Measurements from ENCODE around the gene OR2S2.
"Not testable (repeated sequence)": the region's sequence is repeated elsewhere in the genome, so short reads cannot be mapped to it uniquely, and the experiment has no call there.

OR2S2 gene

GRCh38 chr9:35940458-35941407 is 17.2 kb downstream of the OR2S2 start:
- no peaks in the 10 kb centered on the region for H3K36me3 ChIP-seq (ENCODE audit: control insufficient read depth, low read depth, low read length)
- H3K4me3 ChIP-seq (ENCODE audit: low read length) = no peak overlapping the region
- no peaks in the 10 kb centered on the region for H3K4me1 ChIP-seq (ENCODE audit: control insufficient read depth, low read depth, low read length)
- peaks cover 63% of the 10 kb centered on the region for H3K27me3 ChIP-seq (ENCODE audit: control insufficient read depth, insufficient read depth, low read length)
- no peaks in the 10 kb centered on the region for H3K9me3 ChIP-seq (ENCODE audit: control insufficient read depth, low read depth, low read length)
- H3K9ac ChIP-seq (ENCODE audit: low read length) = no peak overlapping the region
- H3K27ac ChIP-seq (ENCODE audit: low read length) = no peak overlapping the region

GRCh38 chr9:35939679-35940250 is 18.2 kb downstream of the OR2S2 start:
- H3K36me3 ChIP-seq (ENCODE audit: control insufficient read depth, low read depth, low read length) = no peaks in the 10 kb centered on the region
- H3K9ac ChIP-seq (ENCODE audit: low read length) = no peak overlapping the region
- H3K27me3 ChIP-seq (ENCODE audit: control insufficient read depth, insufficient read depth, low read length) = peaks cover 57% of the 10 kb centered on the region
- H3K4me1 ChIP-seq (ENCODE audit: control insufficient read depth, low read depth, low read length) = no peaks in the 10 kb centered on the region
- H3K4me3 ChIP-seq (ENCODE audit: low read length) = no peak overlapping the region
- no peak overlapping the region for H3K27ac ChIP-seq (ENCODE audit: low read length)
- H3K9me3 ChIP-seq (ENCODE audit: control insufficient read depth, low read depth, low read length) = no peaks in the 10 kb centered on the region

GRCh38 chr9:35938474-35939356 is 19.2 kb downstream of the OR2S2 start:
- Histone ChIP-seq H3K9me3 (ENCODE audit: control insufficient read depth, low read depth, low read length) (no peaks in the 10 kb centered on the region), H3K27ac (ENCODE audit: low read length) (no peak overlapping the region), H3K27me3 (ENCODE audit: control insufficient read depth, insufficient read depth, low read length) (peaks cover 47% of the 10 kb centered on the region), H3K4me1 (ENCODE audit: control insufficient read depth, low read depth, low read length) (no peaks in the 10 kb centered on the region), H3K36me3 (ENCODE audit: control insufficient read depth, low read depth, low read length) (no peaks in the 10 kb centered on the region), H3K9ac (ENCODE audit: low read length) (no peak overlapping the region), H3K4me3 (ENCODE audit: low read length) (no peak overlapping the region)

GRCh38 chr9:35937227-35937626 is 20.7 kb downstream of the OR2S2 start:
- H3K9me3 ChIP-seq (ENCODE audit: control insufficient read depth, low read depth, low read length) = no peaks in the 10 kb centered on the region
- peaks cover 32% of the 10 kb centered on the region for H3K27me3 ChIP-seq (ENCODE audit: control insufficient read depth, insufficient read depth, low read length)
- H3K36me3 ChIP-seq (ENCODE audit: control insufficient read depth, low read depth, low read length) = no peaks in the 10 kb centered on the region
- no peak overlapping the region for H3K9ac ChIP-seq (ENCODE audit: low read length)
- H3K4me3 ChIP-seq (ENCODE audit: low read length) = no peak overlapping the region
- no peaks in the 10 kb centered on the region for H3K4me1 ChIP-seq (ENCODE audit: control insufficient read depth, low read depth, low read length)
- no peak overlapping the region for H3K27ac ChIP-seq (ENCODE audit: low read length)

- H3K36me3 ChIP-seq (ENCODE audit: control insufficient read depth, low read depth, low read length) = no peaks in the 10 kb centered on the region
- H3K27ac ChIP-seq (ENCODE audit: low read length) = no peak overlapping the region
- no peak overlapping the region for H3K9ac ChIP-seq (ENCODE audit: low read length)
- peaks cover 19% of the 10 kb centered on the region for H3K27me3 ChIP-seq (ENCODE audit: control insufficient read depth, insufficient read depth, low read length)
- H3K4me1 ChIP-seq (ENCODE audit: control insufficient read depth, low read depth, low read length) = no peaks in the 10 kb centered on the region
- H3K9me3 ChIP-seq (ENCODE audit: control insufficient read depth, low read depth, low read length) = no peaks in the 10 kb centered on the region
- H3K4me3 ChIP-seq (ENCODE audit: low read length) = no peak overlapping the region
Measured at GRCh38 chr9:35935755-35936509, 22.0 kb downstream of the OR2S2 start.

GRCh38 chr9:35935261-35935660 is 22.7 kb downstream of the OR2S2 start:
- no peak overlapping the region for H3K27ac ChIP-seq (ENCODE audit: low read length)
- no peaks in the 10 kb centered on the region for H3K4me1 ChIP-seq (ENCODE audit: control insufficient read depth, low read depth, low read length)
- H3K36me3 ChIP-seq (ENCODE audit: control insufficient read depth, low read depth, low read length) = no peaks in the 10 kb centered on the region
- H3K9me3 ChIP-seq (ENCODE audit: control insufficient read depth, low read depth, low read length) = no peaks in the 10 kb centered on the region
- peaks cover 12% of the 10 kb centered on the region for H3K27me3 ChIP-seq (ENCODE audit: control insufficient read depth, insufficient read depth, low read length)
- H3K4me3 ChIP-seq (ENCODE audit: low read length) = no peak overlapping the region
- H3K9ac ChIP-seq (ENCODE audit: low read length) = no peak overlapping the region

GRCh38 chr9:35934069-35934468 is 23.9 kb downstream of the OR2S2 start:
- H3K9ac ChIP-seq (ENCODE audit: low read length); H3K4me1 ChIP-seq (ENCODE audit: control insufficient read depth, low read depth, low read length); H3K9me3 ChIP-seq (ENCODE audit: control insufficient read depth, low read depth, low read length); H3K36me3 ChIP-seq (ENCODE audit: control insufficient read depth, low read depth, low read length); H3K27me3 ChIP-seq (ENCODE audit: control insufficient read depth, insufficient read depth, low read length); H3K4me3 ChIP-seq (ENCODE audit: low read length); H3K27ac ChIP-seq (ENCODE audit: low read length): not testable (repeated sequence)

- Histone ChIP-seq H3K4me1 (ENCODE audit: control insufficient read depth, low read depth, low read length) (no peaks in the 10 kb centered on the region), H3K27me3 (ENCODE audit: control insufficient read depth, insufficient read depth, low read length) (peaks cover 6% of the 10 kb centered on the region), H3K9me3 (ENCODE audit: control insufficient read depth, low read depth, low read length) (no peaks in the 10 kb centered on the region), H3K9ac (ENCODE audit: low read length) (no peak overlapping the region), H3K4me3 (ENCODE audit: low read length) (no peak overlapping the region), H3K36me3 (ENCODE audit: control insufficient read depth, low read depth, low read length) (no peaks in the 10 kb centered on the region), H3K27ac (ENCODE audit: low read length) (no peak overlapping the region)
Measured at GRCh38 chr9:35933550-35934067, 24.3 kb downstream of the OR2S2 start.

- Histone ChIP-seq H3K27me3 (ENCODE audit: control insufficient read depth, insufficient read depth, low read length) (peaks cover 6% of the 10 kb centered on the region), H3K4me1 (ENCODE audit: control insufficient read depth, low read depth, low read length) (no peaks in the 10 kb centered on the region), H3K27ac (ENCODE audit: low read length) (no peak overlapping the region), H3K4me3 (ENCODE audit: low read length) (no peak overlapping the region), H3K9ac (ENCODE audit: low read length) (no peak overlapping the region), H3K9me3 (ENCODE audit: control insufficient read depth, low read depth, low read length) (no peaks in the 10 kb centered on the region), H3K36me3 (ENCODE audit: control insufficient read depth, low read depth, low read length) (no peaks in the 10 kb centered on the region)
Measured at GRCh38 chr9:35932735-35933134, 25.2 kb downstream of the OR2S2 start.

- Histone ChIP-seq H3K4me3 (ENCODE audit: low read length) (no peak overlapping the region), H3K27me3 (ENCODE audit: control insufficient read depth, insufficient read depth, low read length) (peaks cover 6% of the 10 kb centered on the region), H3K9ac (ENCODE audit: low read length) (no peak overlapping the region), H3K4me1 (ENCODE audit: control insufficient read depth, low read depth, low read length) (no peaks in the 10 kb centered on the region), H3K9me3 (ENCODE audit: control insufficient read depth, low read depth, low read length) (no peaks in the 10 kb centered on the region), H3K27ac (ENCODE audit: low read length) (no peak overlapping the region), H3K36me3 (ENCODE audit: control insufficient read depth, low read depth, low read length) (no peaks in the 10 kb centered on the region)
Measured at GRCh38 chr9:35930989-35931388, 27.0 kb downstream of the OR2S2 start.

- Histone ChIP-seq H3K27ac (ENCODE audit: low read length) (no peak overlapping the region), H3K9ac (ENCODE audit: low read length) (no peak overlapping the region), H3K4me3 (ENCODE audit: low read length) (no peak overlapping the region), H3K27me3 (ENCODE audit: control insufficient read depth, insufficient read depth, low read length) (peaks cover 6% of the 10 kb centered on the region), H3K36me3 (ENCODE audit: control insufficient read depth, low read depth, low read length) (no peaks in the 10 kb centered on the region), H3K4me1 (ENCODE audit: control insufficient read depth, low read depth, low read length) (no peaks in the 10 kb centered on the region), H3K9me3 (ENCODE audit: control insufficient read depth, low read depth, low read length) (no peaks in the 10 kb centered on the region)
Measured at GRCh38 chr9:35930521-35930920, 27.4 kb downstream of the OR2S2 start.

Measured in iPS-18a (cell line).